Endothelial cell (in vitro differentiated cells): ENCODE measurements around the gene MGRN1. TPM values are rescaled to one million over a fixed set of nuclear protein-coding genes. Genes with fewer than 3 reads are reported as not detected.

Source experiments
- DNase-seq: peaks from one replicate; pipeline ENCODE4 v3.0.0; 2021; ENCODE audit warnings: low spot score
- H3K27ac Mint-ChIP-seq: one replicate; pipeline ENCODE4 v1.8.0; 2021; ENCODE audit warnings: mixed read lengths, inconsistent platforms; ENCODE audit not compliant: unreplicated experiment
- H3K27me3 Mint-ChIP-seq: one replicate; pipeline ENCODE4 v1.8.0; 2021; ENCODE audit warnings: mild to moderate bottlenecking, moderate library complexity, mixed read lengths, inconsistent platforms; ENCODE audit not compliant: unreplicated experiment
- H3K36me3 Mint-ChIP-seq: one replicate; pipeline ENCODE4 v1.8.0; 2021; ENCODE audit warnings: mild to moderate bottlenecking, low read depth, mixed read lengths, inconsistent platforms; ENCODE audit not compliant: unreplicated experiment
- H3K4me1 Mint-ChIP-seq: one replicate; pipeline ENCODE4 v1.8.0; 2021; ENCODE audit warnings: mild to moderate bottlenecking, mixed read lengths, inconsistent platforms; ENCODE audit not compliant: unreplicated experiment
- H3K4me3 Mint-ChIP-seq: one replicate; pipeline ENCODE4 v1.8.0; 2021; ENCODE audit warnings: mild to moderate bottlenecking, mixed read lengths, inconsistent platforms; ENCODE audit not compliant: unreplicated experiment
- H3K9me3 Mint-ChIP-seq: one replicate; pipeline ENCODE4 v1.8.0; 2021; ENCODE audit warnings: mixed read lengths, inconsistent platforms; ENCODE audit not compliant: unreplicated experiment
- CTCF ChIP-seq: fragments of 200-600 bp; sonication (generic); IDR thresholded peaks from one replicate; pipeline ENCODE4 v1.5.0; 2021; ENCODE audit warnings: antibody characterized with exemption; ENCODE audit not compliant: unreplicated experiment
- total RNA-seq: library from RNA; stranded (reverse); fragmentation: NEBNext Ultra II Directional; extraction: Animal tissue kit (Norgen Biotek cat#: 25700); gene quantifications from one replicate; pipeline ENCODE4 v1.2.1, GENCODE V29; 2021; ENCODE audit not compliant: unreplicated experiment

Gene MGRN1
- total RNA-seq, 1 donor from 2014 or later = 82.5 TPM

DNA sequence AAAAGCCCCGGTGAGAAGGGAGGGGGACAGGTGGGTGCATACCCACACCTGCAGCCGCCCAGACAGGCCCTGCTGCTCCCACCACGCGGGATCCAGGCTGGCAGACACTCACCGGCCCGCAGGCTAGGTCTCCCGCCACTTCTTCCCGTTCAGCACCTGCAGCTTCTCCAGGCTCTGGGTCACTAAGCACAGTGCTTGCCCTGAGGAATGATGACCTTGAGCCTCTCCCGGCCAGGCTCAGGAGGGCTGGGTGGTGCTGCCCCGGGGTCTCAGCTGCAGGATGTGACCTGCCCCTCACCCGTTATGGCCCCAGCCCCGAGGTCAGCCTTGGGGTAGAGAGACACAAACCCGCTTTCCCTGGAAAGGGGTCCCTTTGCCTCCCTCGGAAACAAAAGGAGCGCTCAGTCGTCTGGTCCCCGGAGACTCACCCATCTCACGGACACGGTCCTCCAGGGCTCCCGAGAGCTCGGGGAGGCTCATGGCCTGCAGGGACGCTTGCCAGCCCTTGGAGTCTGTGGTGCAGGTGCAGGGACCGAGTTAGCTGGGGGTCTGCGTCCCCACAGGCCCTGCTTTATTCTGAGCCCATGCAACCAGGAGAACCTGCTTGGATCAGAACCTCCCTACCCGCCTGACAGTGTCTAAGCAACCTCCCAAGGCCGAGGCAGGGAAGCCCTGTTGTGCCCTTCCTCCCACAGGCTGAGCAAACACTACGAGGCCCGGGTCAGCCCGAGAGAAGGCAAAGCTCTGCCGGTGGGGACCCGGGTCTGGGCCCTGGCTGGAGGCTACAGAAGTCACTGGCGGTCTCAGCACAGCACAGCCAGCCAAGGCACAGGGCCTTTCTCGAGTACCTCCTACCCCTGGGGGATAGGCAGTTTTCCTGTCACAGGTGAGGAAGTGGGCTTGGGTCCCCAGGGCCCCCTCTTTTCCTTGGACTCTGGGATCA lies 72.5 kb downstream of the MGRN1 start:
- H3K9me3 Mint-ChIP-seq = no peaks in the 10 kb centered on the region
- H3K27ac Mint-ChIP-seq = no peak overlapping the region
- DNase-seq = no peak
- peaks cover 9% of the 10 kb centered on the region for H3K36me3 Mint-ChIP-seq
- H3K4me3 Mint-ChIP-seq = no peak overlapping the region
- peaks cover 10% of the 10 kb centered on the region for H3K27me3 Mint-ChIP-seq
- no peak for TF ChIP-seq CTCF
- H3K4me1 Mint-ChIP-seq = no peaks in the 10 kb centered on the region

DNA sequence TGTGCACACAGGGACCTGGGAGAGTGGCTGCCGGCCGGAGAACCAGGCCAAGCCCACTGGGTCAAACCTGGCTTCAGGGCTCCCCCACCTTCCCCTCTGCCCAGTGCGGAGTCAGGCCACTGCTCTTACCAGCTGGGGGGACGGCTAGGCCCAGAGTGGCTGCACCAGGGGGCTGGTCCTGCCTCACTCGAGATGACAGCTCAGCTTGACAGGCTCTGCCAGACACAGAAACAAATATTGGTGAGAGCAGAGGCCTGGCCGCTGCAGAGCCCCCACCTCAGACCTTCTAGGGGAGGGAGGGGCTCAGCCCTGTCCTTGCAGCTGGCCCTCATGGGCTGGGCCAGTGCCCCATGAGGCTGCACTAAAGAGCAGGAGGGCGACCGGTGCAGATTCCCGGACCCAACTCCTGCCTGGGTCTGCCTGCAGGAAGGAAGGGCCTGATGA lies 73.2 kb downstream of the MGRN1 start:
- H3K27ac Mint-ChIP-seq = no peak overlapping the region
- TF ChIP-seq CTCF = no peak
- H3K9me3 Mint-ChIP-seq = no peaks in the 10 kb centered on the region
- no peak for DNase-seq
- H3K36me3 Mint-ChIP-seq = peaks cover 11% of the 10 kb centered on the region
- H3K27me3 Mint-ChIP-seq = peaks cover 8% of the 10 kb centered on the region
- H3K4me3 Mint-ChIP-seq = no peak overlapping the region
- H3K4me1 Mint-ChIP-seq = no peaks in the 10 kb centered on the region

- no peak overlapping the region for H3K27ac Mint-ChIP-seq
- peaks cover 8% of the 10 kb centered on the region for H3K27me3 Mint-ChIP-seq
- H3K4me1 Mint-ChIP-seq = no peaks in the 10 kb centered on the region
- TF ChIP-seq CTCF = no peak
- H3K4me3 Mint-ChIP-seq = no peak overlapping the region
- no peaks in the 10 kb centered on the region for H3K9me3 Mint-ChIP-seq
- H3K36me3 Mint-ChIP-seq = peaks cover 11% of the 10 kb centered on the region
- DNase-seq = no peak
Measured at GRCh38 chr16:4698321-4699045, 73.9 kb downstream of the MGRN1 start.

- H3K4me3 Mint-ChIP-seq = no peak overlapping the region
- H3K9me3 Mint-ChIP-seq = no peaks in the 10 kb centered on the region
- H3K27me3 Mint-ChIP-seq = peaks cover 8% of the 10 kb centered on the region
- TF ChIP-seq CTCF = no peak
- DNase-seq = no peak
- no peaks in the 10 kb centered on the region for H3K4me1 Mint-ChIP-seq
- H3K36me3 Mint-ChIP-seq = peaks cover 11% of the 10 kb centered on the region
- no peak overlapping the region for H3K27ac Mint-ChIP-seq
Measured at GRCh38 chr16:4699046-4699556, 74.5 kb downstream of the MGRN1 start.
